ENCODE measurements around the gene IL5RA. TPM values are rescaled to one million over a fixed set of nuclear protein-coding genes. Genes with fewer than 3 reads are reported as not detected.
A peak's percentile ranks its signal among the peaks of the same experiment; 100 is the strongest.

The IL5RA gene
- total and polyA plus RNA-seq, 8 donors: under 0.01 to 0.92 (median 0.29) TPM; not detected in 3

DNA sequence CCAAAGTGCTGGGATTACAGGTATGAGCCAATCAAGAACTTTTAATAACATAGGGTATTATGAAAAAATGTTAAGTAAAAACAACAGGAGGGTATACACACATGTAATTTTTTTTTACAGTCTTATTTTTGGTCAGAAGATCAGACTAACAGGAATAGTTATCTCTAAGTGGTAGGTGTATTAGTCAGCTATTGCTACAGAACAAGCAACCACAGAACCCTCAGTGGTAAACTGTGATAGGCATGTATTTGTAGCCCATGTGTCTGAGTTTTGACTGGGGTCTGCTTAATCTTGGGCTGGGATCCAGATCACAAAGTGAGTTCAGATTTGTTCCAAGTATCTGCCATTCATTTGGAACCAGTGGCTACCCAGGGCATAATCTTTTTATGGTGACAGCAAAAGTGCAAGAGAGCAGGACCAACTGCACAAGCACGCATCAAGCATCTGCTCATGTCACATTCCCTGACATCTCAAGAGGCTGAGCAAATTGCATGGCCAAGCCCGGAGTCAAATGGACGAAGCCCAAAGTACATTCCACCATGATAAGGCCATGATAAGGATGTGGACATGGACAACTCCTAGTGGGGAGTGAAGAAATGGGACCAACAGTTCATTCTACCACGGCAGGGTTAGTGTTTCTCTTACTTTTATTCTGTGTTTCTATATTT lies 3.0 kb upstream of the IL5RA start:
- Histone ChIP-seq H3K27me3 (no peaks in the 10 kb centered on the region), H3K36me3 (no peaks in the 10 kb centered on the region), H3K9me3 (no peaks in the 10 kb centered on the region), H3K27ac (no peak overlapping the region), H3K4me3 (no peak overlapping the region), H3K4me1 (peaks cover 0 to 12% (median 5%) of the 10 kb centered on the region in 4 donors)
- intact Hi-C loops (cut with DNase I; ENCODE audit: low total_unique reads): no loop called here
- 28 to 50% (median 41%) methylated on average over 4 of the region's 4 CpGs for WGBS, 5 donors
- TF ChIP-seq POLR2A (IDR thresholded peaks at IDR 0.05): no peak
- no peak for TF ChIP-seq POLR2AphosphoS5 (IDR thresholded peaks at IDR 0.05)
- no peak for TF ChIP-seq EP300 (IDR thresholded peaks at IDR 0.05)
- TF ChIP-seq CTCF (IDR thresholded peaks at IDR 0.05): no peak
- no peak for DNase-seq

DNA sequence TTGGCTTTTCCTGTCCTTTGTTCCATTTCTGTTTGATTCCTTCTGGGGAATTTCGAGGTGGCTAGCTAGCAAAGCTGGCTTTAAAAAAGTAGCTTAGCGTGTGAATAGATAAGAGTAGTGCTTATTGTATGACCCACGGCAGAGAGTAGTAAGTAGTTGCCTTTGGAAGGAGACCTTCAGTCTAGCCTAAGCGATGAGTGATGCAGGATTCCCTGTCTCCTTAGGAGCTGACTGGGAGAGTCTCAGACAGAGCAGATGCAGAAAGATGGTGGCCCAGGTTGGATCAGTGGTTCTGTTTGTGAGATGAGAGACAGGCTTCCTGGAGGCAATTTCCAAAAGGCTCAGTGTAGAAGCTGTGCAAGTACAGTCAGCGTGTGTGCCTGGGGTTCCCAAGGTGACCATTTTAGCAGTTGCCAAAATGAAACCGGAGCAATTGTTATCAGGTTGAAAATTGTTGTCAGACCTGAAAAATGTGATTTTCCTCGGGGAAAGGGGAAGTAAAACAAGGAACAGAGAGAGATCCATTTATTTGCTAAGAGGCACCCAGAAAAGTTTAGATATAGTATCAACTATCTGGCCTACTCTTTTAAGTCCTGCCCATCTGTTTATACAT lies 681 bp upstream of the IL5RA start:
- Histone ChIP-seq H3K36me3 (no peaks in the 10 kb centered on the region), H3K4me3 (no peak overlapping the region), H3K9me3 (no peaks in the 10 kb centered on the region), H3K27ac (peak overlapping the region in 1 of 5 donors; percentile 4), H3K27me3 (no peaks in the 10 kb centered on the region), H3K4me1 (peaks cover 0 to 12% (median 5%) of the 10 kb centered on the region in 4 donors)
- WGBS, 5 donors: 31 to 43% (median 38%) methylated on average over 7 of the region's 7 CpGs
- intact Hi-C loops (cut with DNase I; ENCODE audit: low total_unique reads): no loop called here
- DNase-seq: peak in 1 of 2 donors; percentile 44
- TF ChIP-seq POLR2AphosphoS5 (IDR thresholded peaks at IDR 0.05) (no peak), EP300 (IDR thresholded peaks at IDR 0.05) (no peak), CTCF (IDR thresholded peaks at IDR 0.05) (no peak), POLR2A (IDR thresholded peaks at IDR 0.05) (no peak)

GRCh38 chr3:3109407-3110298 lies 521 bp downstream of the IL5RA start:
- H3K4me3 ChIP-seq: no peak overlapping the region
- peak overlapping the region in 1 of 5 donors; percentile 26 for H3K27ac ChIP-seq
- no peaks in the 10 kb centered on the region for H3K27me3 ChIP-seq
- 30 to 41% (median 34%) methylated on average over 11 of the region's 11 CpGs for WGBS, 5 donors
- DNase-seq: no peak
- H3K4me1 ChIP-seq: peaks cover 0 to 12% (median 5%) of the 10 kb centered on the region in 4 donors
- intact Hi-C loops (cut with DNase I; ENCODE audit: low total_unique reads): no loop called here
- no peak for TF ChIP-seq CTCF (IDR thresholded peaks at IDR 0.05)
- no peaks in the 10 kb centered on the region for H3K9me3 ChIP-seq
- H3K36me3 ChIP-seq: no peaks in the 10 kb centered on the region

DNA sequence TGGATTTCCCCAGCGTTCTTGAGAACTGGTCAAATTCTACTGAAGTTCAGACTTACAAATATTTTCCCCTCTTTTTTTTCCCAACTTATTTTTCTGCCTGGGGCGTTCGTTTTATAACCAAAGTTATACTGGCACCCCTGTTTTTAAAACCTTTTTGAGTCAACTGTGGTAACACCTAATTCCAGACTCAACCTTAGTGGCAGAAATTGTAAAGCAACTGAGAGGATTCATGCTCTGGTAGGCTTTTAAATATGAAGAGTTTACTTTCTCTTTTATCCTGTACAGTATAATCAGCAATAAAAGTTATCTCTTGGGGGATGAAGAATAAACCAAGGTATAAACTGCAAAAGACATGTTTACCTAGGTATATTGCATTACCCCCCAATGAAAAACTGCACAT lies 2.3 kb downstream of the IL5RA start:
- Histone ChIP-seq H3K4me1 (peaks cover 0 to 12% (median 5%) of the 10 kb centered on the region in 4 donors), H3K36me3 (no peaks in the 10 kb centered on the region), H3K4me3 (no peak overlapping the region), H3K27ac (no peak overlapping the region), H3K27me3 (no peaks in the 10 kb centered on the region), H3K9me3 (no peaks in the 10 kb centered on the region)
- DNase-seq: no peak
- WGBS, 5 donors: 80 to 86% (median 86%) methylated on average over 3 of the region's 3 CpGs
- no peak for TF ChIP-seq CTCF (IDR thresholded peaks at IDR 0.05)
- intact Hi-C loops (cut with DNase I; ENCODE audit: low total_unique reads): no loop called here

All from stomach (tissue), 9 donors.